SH-SY5Y (cell line): ENCODE results near the gene MRPL28.

Experiments
- GATA2 ChIP-seq: IDR thresholded peaks from 2 replicates; pipeline ENCODE4 v1.6.1; 2011; ENCODE audit warnings: mild to moderate bottlenecking, low read depth, low read length
- GATA3 ChIP-seq: IDR thresholded peaks from 2 replicates; pipeline ENCODE4 v1.6.1; 2011; ENCODE audit warnings: low read depth, mild to moderate bottlenecking, low read length, moderate library complexity

DNA sequence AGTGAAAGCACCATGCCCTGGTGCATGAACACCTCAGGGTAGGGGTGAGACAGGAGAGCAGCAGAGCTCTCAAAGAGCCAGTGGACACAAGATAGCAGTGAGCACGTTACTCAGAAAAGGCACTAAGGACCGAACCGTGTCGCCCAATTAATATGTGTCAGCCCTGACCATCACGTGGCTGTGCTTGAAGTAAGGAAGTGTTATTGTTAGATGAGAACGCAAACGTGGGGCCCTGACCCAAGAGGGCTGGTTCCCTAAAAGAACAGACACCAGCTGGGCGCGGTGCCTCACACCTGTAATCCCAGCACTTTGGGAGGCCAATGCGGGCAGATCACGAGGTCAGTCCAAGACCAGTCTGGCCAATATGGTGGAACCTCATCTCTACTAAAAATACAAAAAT lies 34.1 kb downstream of the MRPL28 start:
- TF ChIP-seq GATA2 (no peak), GATA3 (no peak)
